Vagina (tissue), 2 donors: ENCODE data around the gene GTSE1. TPM values are rescaled to one million over a fixed set of nuclear protein-coding genes. Genes with fewer than 3 reads are reported as not detected.

Experiments
- DNase-seq, 2 donors: peaks; one replicate each; pipeline ENCODE4 v3.0.0-alpha.2; 2017; ENCODE audit errors: extremely low spot score in 2 of 2
- H3K27ac ChIP-seq: fragments of 200-600 bp; sonication (generic); one replicate; pipeline ENCODE4 v1.5.1; 2019
- H3K27me3 ChIP-seq: fragments of 200-600 bp; sonication (generic); one replicate; pipeline ENCODE4 v1.5.1; 2019
- H3K36me3 ChIP-seq, 2 donors: fragments of 200-600 bp; sonication (generic); one replicate each; pipeline ENCODE4 v1.5.1; 2017 to 2019
- H3K4me1 ChIP-seq: fragments of 200-600 bp; sonication (generic); one replicate; pipeline ENCODE4 v1.5.1; 2019
- H3K4me3 ChIP-seq, 2 donors: fragments of 200-600 bp; sonication (generic); 1 replicate in 1 of 2; 2 replicates in 1 of 2; pipeline ENCODE4 v1.5.1; 2016 to 2019
- H3K9me3 ChIP-seq: fragments of 200-600 bp; sonication (generic); one replicate; pipeline ENCODE4 v1.5.1; 2019
- POLR2A ChIP-seq, 2 donors: fragments of 450-650 bp; IDR thresholded peaks; one replicate each; pipeline ENCODE4 v1.6.1; 2017; ENCODE audit warnings: antibody characterized with exemption in 2 of 2, mild to moderate bottlenecking in 2 of 2, moderate library complexity in 2 of 2
- POLR2AphosphoS5 ChIP-seq, 2 donors: sonication (generic); formaldehyde crosslinking; IDR thresholded peaks; one replicate each; pipeline ENCODE4 v1.9.0; 2017; ENCODE audit warnings: antibody characterized with exemption in 2 of 2, mild to moderate bottlenecking in 2 of 2, low read depth in 1 of 2; ENCODE audit not compliant: insufficient read depth in 1 of 2
- intact Hi-C: fragments of 100-400 bp; cut with DNase I; formaldehyde crosslinking; loops from one replicate; pipeline ENCODE4 v1.15.1; 2023
- total RNA-seq: library from RNA; depleted of rRNA; stranded (reverse); fragments of >200 nt; gene quantifications from one replicate; pipeline ENCODE4 v1.2.3, GENCODE V29; 2016
- TF ChIP-seq, protein P1 (sequence below), 3 experiments: fragments of 450-650 bp in 2 of 3; fragments of 200-600 bp in 1 of 3; sonication (generic) in 1 of 3; IDR thresholded peaks; one replicate each; pipeline ENCODE4 v1.5.1; 2017 to 2019; ENCODE audit warnings: antibody characterized with exemption in 3 of 3, mild to moderate bottlenecking in 2 of 3, moderate library complexity in 2 of 3

Gene GTSE1
- total RNA-seq, 1 donor from 2014 or later: 2.2 TPM

DNA sequence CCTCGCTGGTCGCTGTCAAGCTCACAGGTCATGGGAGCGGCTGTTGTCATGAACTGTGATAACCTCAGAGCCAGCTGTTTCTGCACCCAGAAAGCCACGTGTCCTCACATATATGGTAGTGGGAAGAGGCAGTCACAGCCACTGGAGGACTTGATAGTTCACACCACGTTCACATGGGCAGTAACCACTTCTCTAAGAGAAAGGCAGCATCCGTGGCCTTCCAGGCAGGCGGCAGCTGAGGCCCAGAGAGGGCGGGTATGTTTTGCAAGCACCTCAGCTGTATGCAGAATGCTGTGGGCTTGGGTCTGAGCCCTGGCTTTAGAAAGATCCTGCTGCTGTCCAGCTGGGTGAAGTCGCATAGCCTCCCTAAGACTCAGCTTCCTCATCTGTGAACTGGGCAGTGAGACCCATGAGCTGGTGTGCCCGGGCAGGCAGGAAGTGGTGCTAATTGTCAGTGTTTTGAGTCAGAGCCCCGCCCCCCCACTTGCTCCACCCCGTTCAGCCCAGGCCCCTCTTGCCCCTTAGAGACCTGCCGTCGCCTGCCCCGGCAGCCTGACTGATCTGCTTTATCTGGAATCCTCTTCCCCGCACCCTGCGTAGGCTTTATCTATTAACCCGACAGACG is 15.6 kb upstream of the GTSE1 start:
- intact Hi-C loops: no loop called here
- H3K9me3 ChIP-seq: no peaks in the 10 kb centered on the region
- no peak overlapping the region for H3K4me3 ChIP-seq
- no peak overlapping the region for H3K27ac ChIP-seq
- TF ChIP-seq, protein P1, sequence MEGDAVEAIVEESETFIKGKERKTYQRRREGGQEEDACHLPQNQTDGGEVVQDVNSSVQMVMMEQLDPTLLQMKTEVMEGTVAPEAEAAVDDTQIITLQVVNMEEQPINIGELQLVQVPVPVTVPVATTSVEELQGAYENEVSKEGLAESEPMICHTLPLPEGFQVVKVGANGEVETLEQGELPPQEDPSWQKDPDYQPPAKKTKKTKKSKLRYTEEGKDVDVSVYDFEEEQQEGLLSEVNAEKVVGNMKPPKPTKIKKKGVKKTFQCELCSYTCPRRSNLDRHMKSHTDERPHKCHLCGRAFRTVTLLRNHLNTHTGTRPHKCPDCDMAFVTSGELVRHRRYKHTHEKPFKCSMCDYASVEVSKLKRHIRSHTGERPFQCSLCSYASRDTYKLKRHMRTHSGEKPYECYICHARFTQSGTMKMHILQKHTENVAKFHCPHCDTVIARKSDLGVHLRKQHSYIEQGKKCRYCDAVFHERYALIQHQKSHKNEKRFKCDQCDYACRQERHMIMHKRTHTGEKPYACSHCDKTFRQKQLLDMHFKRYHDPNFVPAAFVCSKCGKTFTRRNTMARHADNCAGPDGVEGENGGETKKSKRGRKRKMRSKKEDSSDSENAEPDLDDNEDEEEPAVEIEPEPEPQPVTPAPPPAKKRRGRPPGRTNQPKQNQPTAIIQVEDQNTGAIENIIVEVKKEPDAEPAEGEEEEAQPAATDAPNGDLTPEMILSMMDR (IDR thresholded peaks at IDR 0.05): no peak
- no peak for TF ChIP-seq POLR2AphosphoS5 (IDR thresholded peaks at IDR 0.05; ENCODE audit: insufficient read depth in 1 of 2, low read depth in 1 of 2)
- TF ChIP-seq POLR2A (IDR thresholded peaks at IDR 0.05): no peak
- no peaks in the 10 kb centered on the region for H3K27me3 ChIP-seq
- peaks cover 3 to 63% of the 10 kb centered on the region in 2 donors for H3K36me3 ChIP-seq
- no peaks in the 10 kb centered on the region for H3K4me1 ChIP-seq
- DNase-seq: no peak

DNA sequence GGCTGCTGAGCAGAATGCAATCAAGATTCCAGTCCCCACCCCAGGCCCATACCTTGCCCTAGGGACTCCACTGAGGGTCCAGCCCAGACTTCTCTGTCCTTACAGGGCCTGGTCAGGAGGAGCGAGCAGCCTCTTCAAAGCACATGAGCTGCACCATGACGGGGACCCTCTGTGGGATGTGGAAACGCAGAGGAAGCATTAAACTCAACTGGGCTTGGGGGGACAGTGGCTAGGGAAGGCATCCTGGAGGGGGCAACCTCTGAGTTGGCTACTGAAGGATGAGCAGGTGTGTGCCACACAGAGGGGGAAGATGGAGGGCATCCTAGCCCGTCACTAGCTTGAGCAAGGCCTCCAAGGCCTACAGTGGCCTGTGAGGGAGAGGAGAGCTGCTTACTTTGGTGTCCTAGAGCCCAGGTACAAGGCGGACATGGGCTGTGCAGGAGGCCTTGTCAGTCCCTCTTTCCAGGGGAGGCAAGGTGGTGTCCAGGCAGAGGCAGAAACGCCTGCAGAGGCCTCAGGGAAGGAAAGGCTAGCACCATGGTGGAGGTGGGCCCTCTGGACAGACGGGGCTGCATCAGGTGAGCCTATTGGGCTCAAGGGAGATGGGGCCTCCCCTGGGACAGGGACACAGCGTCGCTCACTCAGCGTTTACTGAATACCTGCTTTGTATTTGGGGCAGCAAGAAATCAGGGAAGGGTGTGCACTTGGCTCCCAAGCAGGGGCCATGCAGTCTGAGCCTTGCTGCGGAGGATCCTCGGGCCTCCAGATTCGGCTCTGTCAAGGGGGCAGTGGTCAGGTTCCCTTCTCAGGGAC is 14.6 kb upstream of the GTSE1 start:
- no peak overlapping the region for H3K4me3 ChIP-seq
- H3K9me3 ChIP-seq: no peaks in the 10 kb centered on the region
- no peaks in the 10 kb centered on the region for H3K4me1 ChIP-seq
- DNase-seq: no peak
- no peak overlapping the region for H3K27ac ChIP-seq
- H3K36me3 ChIP-seq: peaks cover 3 to 69% of the 10 kb centered on the region in 2 donors
- intact Hi-C loops: no loop called here
- no peaks in the 10 kb centered on the region for H3K27me3 ChIP-seq
- no peak for TF ChIP-seq POLR2AphosphoS5 (IDR thresholded peaks at IDR 0.05; ENCODE audit: insufficient read depth in 1 of 2, low read depth in 1 of 2)
- no peak for TF ChIP-seq POLR2A (IDR thresholded peaks at IDR 0.05)
- TF ChIP-seq, protein P1 (IDR thresholded peaks at IDR 0.05): no peak

DNA sequence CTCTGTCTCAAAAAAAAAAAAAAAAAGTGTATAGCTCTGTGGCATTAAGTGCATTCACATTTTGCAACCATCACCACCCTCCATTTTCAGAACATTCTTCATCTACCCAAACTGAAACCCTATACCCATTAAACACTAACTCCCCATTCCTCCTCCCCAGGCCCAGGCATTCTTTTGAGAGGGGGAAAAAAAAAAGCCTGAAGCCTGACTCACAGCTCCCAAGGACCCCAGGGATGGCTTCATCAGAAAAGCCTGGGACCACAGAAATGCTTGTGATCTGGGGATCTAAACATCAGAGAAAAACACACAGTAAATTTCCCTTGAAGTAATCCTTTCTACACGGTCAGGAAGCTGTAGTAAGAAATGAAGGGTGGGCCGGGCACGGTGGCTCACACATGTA is 10.7 kb upstream of the GTSE1 start:
- H3K27me3 ChIP-seq: no peaks in the 10 kb centered on the region
- no peak overlapping the region for H3K4me3 ChIP-seq
- no peaks in the 10 kb centered on the region for H3K9me3 ChIP-seq
- peaks cover 0 to 44% of the 10 kb centered on the region in 2 donors for H3K36me3 ChIP-seq
- intact Hi-C loops: no loop called here
- TF ChIP-seq, protein P1 (IDR thresholded peaks at IDR 0.05): no peak
- no peak for TF ChIP-seq POLR2A (IDR thresholded peaks at IDR 0.05)
- TF ChIP-seq POLR2AphosphoS5 (IDR thresholded peaks at IDR 0.05; ENCODE audit: insufficient read depth in 1 of 2, low read depth in 1 of 2): no peak
- DNase-seq: no peak
- H3K4me1 ChIP-seq: no peaks in the 10 kb centered on the region
- H3K27ac ChIP-seq: no peak overlapping the region

DNA sequence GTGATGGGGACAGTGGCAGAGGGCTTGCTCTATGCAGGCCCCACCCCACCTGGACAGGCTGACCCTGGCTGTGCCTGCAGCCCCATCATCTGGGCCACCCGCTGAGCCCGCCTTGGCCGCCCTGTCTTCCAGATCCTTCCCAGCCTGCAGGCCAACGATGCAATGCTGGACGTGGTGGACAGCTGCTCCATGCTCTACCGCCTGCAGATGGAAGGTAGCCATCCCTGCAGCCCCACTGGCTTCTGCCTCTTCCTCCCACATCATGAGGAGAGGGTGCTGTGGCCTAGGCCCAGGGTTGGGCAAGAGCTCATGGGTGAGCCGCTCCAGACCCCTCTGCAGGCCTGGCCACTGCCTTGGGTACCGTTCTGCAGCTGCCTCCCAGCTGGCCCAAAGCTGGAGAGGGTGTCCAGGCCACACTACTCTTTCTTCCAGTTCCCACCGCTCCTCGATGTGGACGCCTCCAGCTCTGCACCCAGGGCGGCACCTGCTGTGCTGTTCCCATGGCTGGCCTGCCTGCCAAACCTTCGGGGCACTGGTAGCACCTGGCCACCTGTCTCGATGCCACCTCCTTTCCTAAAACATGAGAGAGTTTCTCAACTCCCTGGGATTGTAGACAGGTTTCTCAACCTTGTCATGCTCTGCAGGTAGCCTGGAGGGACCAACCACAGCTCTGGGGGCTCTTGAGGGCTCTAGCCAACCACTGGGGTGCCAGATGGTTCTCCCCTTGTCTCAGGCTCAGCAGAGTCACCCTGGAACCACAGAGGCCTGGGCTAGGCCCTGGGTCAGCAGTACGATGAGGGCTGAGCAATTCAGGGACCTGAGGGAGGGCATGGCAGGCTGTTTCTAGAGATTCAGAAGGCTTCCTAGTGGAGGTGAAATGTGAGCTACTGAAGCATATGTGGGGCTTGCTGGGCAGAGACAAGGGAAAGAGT is 9.5 kb upstream of the GTSE1 start:
- no peak for DNase-seq
- Histone ChIP-seq H3K27ac (no peak overlapping the region), H3K36me3 (peaks cover 0 to 44% of the 10 kb centered on the region in 2 donors), H3K4me1 (no peaks in the 10 kb centered on the region), H3K27me3 (no peaks in the 10 kb centered on the region), H3K4me3 (no peak overlapping the region), H3K9me3 (no peaks in the 10 kb centered on the region)
- intact Hi-C loops: no loop called here
- TF ChIP-seq, protein P1 (IDR thresholded peaks at IDR 0.05): no peak
- no peak for TF ChIP-seq POLR2A (IDR thresholded peaks at IDR 0.05)
- no peak for TF ChIP-seq POLR2AphosphoS5 (IDR thresholded peaks at IDR 0.05; ENCODE audit: insufficient read depth in 1 of 2, low read depth in 1 of 2)
